ENCODE data around the gene AUH.

Gene AUH

GRCh38 chr9:91336786-91337185 lies 24.9 kb downstream of the AUH start:
- no peak for DNase-seq

GRCh38 chr9:91334053-91334452 lies 27.7 kb downstream of the AUH start:
- no peak for DNase-seq

- DNase-seq: no peak
Observed at GRCh38 chr9:91333551-91333950, 28.2 kb downstream of the AUH start.

DNA sequence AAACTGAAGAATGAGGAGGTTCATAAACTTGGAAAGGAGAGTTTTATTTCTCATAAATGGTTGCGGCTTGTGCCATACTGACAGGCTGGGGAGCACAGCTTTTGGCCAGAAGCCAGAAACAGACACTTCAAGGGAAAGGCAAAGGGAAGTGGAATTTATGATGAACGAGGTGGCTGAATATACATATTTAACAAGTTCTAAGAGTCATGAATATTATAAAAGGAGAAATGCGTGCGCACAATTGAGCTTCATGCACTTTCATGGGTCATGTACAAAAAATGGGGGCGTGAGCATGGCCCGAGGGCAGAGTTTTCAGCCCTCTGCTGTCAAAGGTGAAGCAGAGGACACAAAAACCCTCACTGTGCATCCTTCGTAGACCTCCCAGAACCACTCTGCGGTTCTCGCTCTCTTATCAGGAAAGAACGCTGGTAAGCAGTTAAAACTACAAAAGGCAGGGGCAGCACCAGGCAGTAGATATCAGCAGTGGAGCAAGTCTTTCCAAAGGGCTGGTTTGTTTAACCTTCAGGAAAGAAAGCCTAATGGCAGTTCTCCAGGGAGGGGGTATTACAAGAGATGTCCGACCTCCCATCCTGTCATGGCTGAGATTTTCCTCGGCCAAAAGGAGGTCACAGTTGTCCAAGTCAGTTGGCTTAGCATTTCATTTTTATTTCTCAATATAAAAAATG lies 29.0 kb downstream of the AUH start:
- no peak for DNase-seq

DNA sequence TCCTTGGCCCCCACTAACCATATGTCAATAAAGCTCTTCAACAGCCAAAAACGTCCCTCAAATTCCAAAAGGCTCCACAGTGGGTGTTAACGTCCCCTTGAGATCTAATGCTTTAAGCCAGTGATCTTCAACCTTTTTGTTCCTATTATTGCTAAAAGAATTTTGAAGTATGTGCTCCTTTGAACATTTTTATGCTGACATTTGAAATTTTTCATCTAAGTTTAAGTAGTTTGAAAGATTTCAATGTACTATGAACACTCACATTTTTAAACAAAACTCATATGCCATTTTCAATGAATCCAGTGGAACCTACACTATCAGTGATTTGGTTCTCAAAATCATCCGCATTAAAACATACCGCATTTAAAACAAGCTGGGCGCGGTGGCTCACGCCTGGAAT lies 29.9 kb downstream of the AUH start:
- DNase-seq: no peak

DNA sequence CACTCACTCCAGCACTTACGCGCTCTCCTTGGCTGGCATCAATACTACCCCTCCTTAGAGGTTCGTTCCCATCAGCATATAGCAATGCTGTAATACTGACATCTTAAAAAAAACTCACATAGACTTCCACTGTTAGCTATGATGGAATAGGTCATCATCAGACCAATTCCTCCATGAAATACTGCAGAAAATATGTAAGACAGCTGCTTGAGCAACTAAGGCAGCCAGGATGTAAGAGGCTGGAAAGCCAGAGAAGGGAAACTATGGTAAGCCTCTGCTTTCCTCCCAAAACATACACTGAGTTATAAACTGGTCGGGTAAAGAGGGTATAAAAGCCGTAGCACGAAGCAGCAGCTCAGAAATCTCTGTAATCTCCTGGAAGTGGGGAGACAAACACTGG lies 33.5 kb downstream of the AUH start:
- DNase-seq: no peak

DNA sequence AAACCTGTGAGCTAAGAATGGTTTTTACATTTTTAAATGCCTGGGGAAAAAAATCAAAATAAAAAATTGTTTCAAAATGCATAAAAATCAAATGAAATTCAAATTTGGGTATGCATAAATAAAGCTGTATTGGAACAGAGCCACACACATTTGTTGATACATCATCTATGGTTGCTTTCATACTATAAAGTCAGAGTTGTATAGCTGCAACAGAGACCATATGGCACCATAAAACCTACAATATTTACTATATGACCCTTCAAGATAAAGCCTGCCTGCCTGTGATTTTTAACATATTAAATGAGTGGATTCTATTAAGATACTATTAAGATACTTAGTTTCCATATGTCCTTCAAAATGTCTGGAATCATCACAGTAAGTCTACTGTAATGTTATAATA lies 40.0 kb downstream of the AUH start:
- DNase-seq: no peak

DNA sequence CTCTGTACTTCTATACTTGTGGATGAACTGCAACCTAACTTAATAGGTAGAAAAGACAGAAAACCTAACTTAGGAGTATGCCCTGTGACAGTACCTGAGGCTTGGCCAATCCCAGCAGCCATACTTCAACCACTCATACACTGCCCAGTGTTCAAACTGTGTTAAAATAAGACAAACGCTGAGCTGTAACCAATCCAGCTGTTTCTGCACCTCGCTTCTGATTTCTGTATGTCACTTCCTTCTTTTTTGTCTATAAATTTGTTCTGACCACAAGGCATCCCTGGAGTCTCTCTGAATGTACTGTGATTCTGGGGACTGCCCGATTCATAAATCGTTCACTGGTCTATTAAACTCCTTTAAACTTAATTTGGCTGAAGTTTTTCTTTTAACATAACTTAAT lies 41.4 kb downstream of the AUH start:
- DNase-seq: no peak

GRCh38 chr9:91316093-91316492 lies 45.6 kb downstream of the AUH start:
- no peak for DNase-seq

DNA sequence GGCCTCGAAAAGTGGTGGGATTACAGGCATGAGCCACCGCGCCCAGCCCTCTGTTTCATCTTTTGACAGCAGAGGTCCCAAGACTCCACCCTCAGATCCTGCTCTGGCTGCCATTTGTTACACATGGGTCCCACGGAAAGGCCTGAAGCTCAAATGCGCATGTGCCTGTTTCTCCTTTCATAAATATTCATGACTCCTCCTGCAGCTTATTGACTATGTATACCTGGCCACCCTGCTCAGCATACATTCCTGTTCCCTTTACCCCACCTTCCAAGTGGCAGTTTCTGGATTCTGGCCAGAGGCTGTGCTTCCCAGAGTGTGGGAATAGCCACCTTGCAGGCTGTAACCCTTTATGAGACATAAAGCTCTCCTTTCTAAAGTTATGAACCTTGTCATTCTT lies 46.5 kb downstream of the AUH start:
- DNase-seq: no peak

DNA sequence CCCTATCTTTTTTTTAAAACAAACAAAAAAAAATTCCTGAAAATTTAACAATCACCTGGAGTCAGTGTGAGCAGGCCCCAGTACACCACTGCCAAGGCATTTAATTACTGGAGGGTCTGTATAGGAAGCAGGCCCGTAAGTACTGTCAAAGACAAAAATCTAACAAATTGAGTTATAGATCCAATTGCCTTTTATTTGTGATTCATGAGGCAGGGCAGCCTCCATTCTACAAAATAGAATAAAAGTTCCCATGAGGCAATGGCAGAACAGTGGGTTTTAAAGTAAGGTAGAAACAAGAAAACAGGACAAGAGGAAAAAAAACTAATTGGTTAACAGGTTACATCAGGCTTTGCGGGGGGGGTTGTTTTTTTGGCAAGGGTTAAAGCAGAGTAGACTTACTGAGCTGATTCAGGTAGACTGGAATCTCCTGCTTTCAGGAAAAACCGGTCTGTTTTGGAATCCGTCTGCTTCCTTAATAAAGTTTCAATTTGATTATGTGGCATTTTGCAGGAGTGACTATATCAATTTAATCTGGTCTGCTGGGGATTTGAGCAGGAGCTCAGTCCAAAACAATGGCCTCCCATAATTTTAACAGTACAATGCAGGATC lies 48.9 kb downstream of the AUH start:
- no peak for DNase-seq

GRCh38 chr9:91310037-91310436 lies 51.7 kb downstream of the AUH start:
- no peak for DNase-seq

DNA sequence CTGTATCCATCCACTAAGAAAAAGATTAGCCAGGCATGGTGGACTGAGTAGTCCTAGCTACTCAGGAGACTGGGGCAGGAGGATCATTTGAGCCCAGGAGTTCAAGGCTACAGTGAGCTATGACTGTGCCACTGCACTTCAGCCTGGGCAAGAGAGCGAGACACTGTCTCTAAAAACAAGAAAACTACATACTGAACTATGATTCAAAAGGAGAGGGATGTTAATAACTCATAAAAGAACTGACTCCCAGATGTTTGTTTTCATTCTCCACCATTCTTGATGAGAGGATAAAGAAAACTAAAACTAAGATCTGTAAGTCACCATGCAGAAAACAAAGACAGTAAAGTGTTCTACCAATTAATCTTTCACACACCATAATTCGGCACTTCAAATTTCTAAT lies 53.5 kb downstream of the AUH start:
- no peak for DNase-seq

- no peak for DNase-seq
Observed at GRCh38 chr9:91307279-91307678, 54.4 kb downstream of the AUH start.

- DNase-seq: no peak
Observed at GRCh38 chr9:91306296-91306630, 55.5 kb downstream of the AUH start.

GRCh38 chr9:91305596-91306295 lies 56.0 kb downstream of the AUH start:
- DNase-seq: no peak

DNA sequence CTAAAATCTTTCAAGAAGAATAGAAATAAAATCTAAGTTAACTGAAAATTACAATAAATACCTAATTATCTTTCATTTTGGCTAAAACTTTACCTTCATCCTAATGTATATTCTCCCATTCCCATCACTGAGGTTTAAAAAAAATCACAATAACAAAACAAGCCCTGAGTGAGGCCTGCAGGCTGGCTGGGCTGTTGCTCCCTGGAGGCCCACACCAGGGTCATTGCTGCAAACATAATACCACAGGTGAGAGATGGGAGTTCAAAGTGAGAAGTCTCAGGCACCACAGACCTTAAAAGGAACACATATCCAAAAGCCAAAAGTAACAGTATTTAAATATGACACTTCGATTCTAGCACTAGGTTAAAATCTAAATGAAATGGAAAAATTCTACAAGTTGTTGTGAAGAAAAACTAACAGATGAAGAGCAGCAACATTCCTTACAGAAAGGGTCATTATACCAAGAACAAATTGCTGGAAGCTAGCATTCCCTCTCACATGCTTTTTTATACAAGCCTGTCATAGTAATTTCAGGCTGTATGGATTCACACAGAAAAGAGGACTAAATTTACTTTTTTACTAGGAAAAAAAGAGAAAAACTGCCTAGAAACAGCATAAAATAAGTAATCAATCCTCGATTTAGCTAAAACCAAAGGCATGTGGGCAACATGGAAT lies 57.8 kb downstream of the AUH start:
- no peak for DNase-seq

GRCh38 chr9:91302831-91303230 lies 58.9 kb downstream of the AUH start:
- no peak for DNase-seq

DNA sequence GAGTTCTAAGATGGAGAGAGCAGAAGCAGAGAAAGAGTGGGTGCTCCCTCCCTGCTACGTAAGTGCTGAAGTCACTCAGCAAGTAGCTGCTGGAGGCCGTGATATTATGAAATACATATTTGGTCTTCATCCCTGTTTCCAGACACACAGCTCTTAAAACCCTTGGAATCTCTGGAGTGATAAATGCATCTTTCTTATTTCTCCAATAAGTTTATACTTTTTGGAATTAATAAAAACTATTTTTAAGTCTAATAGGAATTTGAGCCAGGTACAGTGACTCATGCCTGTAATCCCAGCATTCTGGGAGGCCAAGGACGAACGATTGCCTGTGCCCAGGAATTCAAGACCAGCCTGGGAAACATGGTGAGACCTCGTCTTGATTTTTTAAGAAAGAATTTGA lies 60.6 kb downstream of the AUH start:
- no peak for DNase-seq

GRCh38 chr9:91298311-91298710 lies 63.4 kb downstream of the AUH start:
- DNase-seq: no peak

- DNase-seq: no peak
Observed at GRCh38 chr9:91297306-91297705, 64.4 kb downstream of the AUH start.

GRCh38 chr9:91296354-91296753 lies 65.4 kb downstream of the AUH start:
- no peak for DNase-seq

- DNase-seq: no peak
Observed at GRCh38 chr9:91295357-91295756, 66.4 kb downstream of the AUH start.

- DNase-seq: no peak
Observed at GRCh38 chr9:91291866-91292265, 69.9 kb downstream of the AUH start.

Measured in NK-92 treated with Interleukin-12 subunit alpha and Interleukin-12 subunit beta, amount 100 ng/mL, for 24 hours (cell line).